GM21786 (cell line): ENCODE measurements around the gene OSBPL8.
A peak's percentile ranks its signal among the peaks of the same experiment; 100 is the strongest.

Experiments used
- ATAC-seq: cut with Tn5 transposase; IDR thresholded peaks from one replicate; pipeline ENCODE4 v1.9.1; 2021; ENCODE audit not compliant: unreplicated experiment

Gene OSBPL8

DNA sequence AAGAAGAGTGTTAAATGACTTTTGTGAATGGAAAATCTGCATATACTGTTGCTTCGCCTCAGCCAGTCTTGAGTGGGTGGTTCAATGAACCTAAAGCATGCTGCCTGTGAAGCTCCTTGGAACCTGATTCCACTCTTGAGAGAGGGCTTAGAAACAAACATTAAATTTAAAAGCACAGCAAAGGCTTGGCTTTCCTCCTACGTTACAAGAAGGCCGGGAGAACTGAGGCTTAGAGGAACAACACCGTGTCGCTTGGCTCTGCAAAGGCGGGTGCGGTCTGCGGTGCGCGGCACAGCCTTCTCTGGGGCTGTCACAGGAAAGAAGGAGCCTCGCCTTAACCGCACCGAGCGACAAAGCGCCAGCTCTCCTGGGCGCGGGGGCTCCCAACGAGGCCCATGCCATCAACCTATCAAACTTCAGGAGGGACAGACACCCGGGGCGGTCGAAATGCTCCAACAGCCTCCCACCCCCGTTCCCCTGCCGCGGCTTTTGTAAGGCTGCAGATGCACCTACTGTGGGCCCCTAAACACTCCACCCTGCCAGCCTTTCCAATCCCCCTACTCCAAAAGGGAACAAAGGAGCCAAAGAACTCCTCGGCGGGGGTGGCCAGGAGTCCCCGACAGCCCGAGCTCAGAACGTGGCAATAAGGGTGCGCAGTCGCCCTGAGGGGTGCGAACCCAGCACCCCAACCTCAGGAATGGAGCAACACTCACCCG lies 729 bp downstream of the OSBPL8 start:
- peak; percentile 37 for ATAC-seq

- ATAC-seq = no peak
These were observed 3.2 kb downstream of the OSBPL8 start for GRCh38 chr12:76556368-76556767.

DNA sequence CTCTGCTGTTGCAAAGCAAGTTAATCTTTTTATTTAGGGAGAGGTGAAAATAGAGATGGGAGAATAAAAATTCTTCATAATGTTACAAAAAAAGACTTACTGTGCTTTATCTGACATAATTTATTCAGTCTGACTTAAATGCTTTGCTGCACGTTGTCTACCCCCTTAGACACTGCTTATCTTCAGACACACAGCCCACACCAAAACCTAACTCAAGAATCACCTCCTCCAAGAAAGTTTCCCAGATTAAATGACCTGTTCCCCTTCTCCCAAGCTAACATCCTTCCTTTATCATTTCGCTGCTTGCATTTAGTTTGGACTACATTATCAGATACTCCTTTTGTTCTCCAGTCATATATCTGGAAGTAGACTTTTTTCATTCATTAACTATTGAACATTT lies 3.8 kb downstream of the OSBPL8 start:
- no peak for ATAC-seq

DNA sequence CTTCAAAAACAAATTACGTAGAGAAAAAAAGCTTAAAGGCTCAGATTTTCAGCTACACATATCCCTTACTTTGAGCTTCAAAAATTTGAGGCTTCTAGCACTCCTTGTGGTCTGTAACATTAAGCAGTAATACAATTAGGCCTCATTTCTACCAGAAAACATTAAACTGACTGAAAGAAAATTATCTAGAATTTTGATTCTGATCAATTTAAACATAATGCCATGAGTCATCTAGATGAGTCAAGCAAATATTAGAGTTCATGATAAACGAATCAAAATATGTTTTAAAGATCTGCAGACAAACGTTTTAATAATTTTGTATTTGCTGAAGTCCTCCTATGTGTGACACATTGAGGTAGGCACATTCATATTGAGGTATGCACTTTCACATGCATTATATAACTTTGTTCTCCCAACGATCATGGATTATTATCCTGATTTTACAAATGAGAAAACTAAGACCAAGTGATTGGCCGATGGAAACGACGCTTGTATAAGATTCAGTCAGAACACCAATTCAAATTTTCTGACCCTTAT lies 4.3 kb downstream of the OSBPL8 start:
- no peak for ATAC-seq

DNA sequence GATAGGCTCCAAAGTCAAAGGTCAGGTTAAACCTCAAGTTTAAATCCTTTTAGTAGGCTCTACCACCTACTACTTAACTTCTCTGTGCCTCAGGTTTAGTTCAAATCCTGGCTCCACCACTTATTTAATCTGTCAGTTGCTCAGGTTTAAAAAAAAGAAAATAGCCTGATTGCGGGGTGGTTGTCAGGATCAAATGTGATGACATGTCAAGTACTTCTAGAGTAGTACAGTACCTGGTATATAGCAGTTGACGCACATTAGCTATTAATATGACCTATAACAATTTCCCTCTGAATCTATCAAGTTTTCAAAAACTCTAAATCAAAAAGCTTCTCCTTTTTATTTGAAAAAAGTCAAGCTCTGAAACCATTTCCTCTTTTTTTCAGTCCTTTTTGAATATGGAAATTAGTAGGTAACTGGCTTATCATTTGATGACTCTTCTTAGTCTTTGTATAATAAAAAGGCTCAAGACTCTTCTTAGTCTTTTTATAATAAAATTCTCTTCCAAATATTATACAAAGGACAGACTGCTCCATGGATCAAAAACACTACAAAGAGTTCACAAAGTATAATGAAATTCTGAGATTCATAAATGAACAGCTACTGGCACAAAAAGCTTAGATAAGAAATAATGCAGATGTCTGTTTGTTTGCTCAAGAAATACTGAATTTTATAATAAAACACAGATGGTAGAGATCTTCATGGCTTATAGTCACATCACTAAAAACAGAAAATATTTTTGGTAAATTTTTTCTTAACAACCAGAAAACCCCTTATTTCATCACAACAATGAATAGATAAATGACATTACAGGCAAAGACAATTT lies 5.0 kb downstream of the OSBPL8 start:
- no peak for ATAC-seq

DNA sequence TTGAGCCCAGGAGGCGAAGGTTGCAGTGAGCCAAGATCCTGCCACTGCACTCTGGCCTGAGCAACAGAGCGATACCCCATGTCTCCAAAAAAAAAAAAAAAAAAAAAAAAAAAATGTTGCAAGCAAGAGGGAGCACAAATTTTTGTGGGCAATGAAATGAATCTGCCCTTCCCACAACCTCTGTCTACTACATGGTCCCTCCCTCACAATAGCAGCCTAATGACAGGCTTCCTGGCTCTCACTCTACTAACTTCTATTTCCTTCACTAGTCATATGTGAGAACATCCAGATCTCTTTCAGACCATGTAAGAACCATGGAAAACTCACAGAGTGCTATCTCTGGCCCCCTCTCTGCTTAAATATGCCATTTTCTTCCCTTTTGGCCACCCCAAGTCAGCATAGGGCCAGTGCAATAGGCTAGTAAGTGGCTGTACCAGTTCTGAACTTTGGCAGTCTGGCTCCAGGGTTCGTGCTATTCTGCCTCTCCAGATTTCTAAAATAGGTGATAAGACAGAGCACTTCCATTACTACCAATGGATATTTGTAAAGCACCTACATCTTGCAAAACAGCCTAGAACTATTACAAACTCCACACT lies 7.1 kb downstream of the OSBPL8 start:
- no peak for ATAC-seq

- peak; percentile 73 for ATAC-seq
These were observed 8.1 kb downstream of the OSBPL8 start for GRCh38 chr12:76551482-76551888.

GRCh38 chr12:76549131-76549530 lies 10.4 kb downstream of the OSBPL8 start:
- no peak for ATAC-seq

- ATAC-seq = no peak
These were observed 11.2 kb downstream of the OSBPL8 start for GRCh38 chr12:76548222-76548837.

GRCh38 chr12:76547526-76547925 lies 12.0 kb downstream of the OSBPL8 start:
- ATAC-seq = no peak

- no peak for ATAC-seq
These were observed 12.7 kb downstream of the OSBPL8 start for GRCh38 chr12:76546889-76547288.

DNA sequence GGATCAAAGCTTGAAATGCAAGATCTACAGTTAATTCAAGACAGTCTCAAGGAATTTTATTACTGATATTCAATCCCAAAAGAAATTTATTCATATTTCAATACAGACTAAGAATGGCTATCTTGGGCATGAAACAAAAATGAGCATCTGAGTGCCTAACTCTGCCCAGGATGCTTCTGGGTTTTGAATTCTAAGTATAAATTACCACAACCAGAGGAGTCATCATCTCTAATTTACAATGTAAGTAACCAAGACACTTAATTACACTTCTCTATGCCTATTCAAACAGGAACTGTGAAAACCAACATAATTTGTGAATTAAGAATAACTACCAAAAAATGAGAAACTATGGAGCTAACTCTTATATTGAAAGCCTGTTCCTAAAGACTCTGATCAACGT lies 14.1 kb downstream of the OSBPL8 start:
- no peak for ATAC-seq

GRCh38 chr12:76544601-76545261 lies 14.8 kb downstream of the OSBPL8 start:
- no peak for ATAC-seq

DNA sequence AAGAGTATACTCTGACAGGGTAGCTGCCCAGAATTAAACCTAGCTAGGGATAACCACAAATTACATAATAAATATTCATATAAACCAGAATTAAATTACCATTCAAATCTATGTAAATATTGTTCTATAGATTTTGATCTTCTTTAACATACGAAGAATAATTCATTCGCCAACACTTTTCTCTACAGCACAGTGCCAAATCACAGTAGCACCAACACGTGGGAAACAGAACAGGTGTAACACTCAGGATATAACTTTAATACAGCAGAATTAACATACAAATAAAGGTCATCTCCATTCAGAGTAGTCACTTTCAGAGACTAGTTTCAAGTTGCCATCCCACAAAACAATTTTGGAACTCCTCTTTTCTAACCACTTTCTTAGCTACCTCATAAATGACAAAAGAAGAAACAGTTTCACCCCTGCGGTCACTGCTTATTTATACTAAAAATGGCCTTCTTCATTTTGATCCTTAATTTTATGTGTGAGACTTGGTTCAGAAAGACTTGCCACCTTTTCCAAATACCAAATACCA lies 15.7 kb downstream of the OSBPL8 start:
- ATAC-seq = no peak

GRCh38 chr12:76542908-76543307 lies 16.7 kb downstream of the OSBPL8 start:
- no peak for ATAC-seq

DNA sequence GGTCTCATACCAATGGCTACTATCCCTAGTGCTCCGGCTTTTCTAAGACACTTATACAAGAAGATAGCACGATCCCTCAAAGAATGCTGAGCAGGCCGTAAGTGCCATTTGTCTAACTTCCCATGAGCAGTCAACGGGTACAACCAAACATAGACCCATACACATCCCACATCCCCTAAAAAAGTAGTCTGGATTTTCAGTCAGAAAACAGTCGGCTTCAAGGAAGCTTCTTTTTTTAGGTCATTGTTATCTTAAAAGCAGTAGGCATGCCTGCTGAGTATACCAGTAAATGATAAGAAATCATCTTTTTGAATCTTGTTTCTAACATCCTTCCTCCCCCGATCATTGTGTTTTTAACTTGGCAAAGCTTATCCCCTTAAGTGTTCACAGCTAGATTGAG lies 19.8 kb downstream of the OSBPL8 start:
- no peak for ATAC-seq

- no peak for ATAC-seq
These were observed 21.6 kb downstream of the OSBPL8 start for GRCh38 chr12:76537923-76538322.

- ATAC-seq = no peak
These were observed 23.0 kb downstream of the OSBPL8 start for GRCh38 chr12:76536546-76536945.

GRCh38 chr12:76535170-76535569 lies 24.4 kb downstream of the OSBPL8 start:
- no peak for ATAC-seq

- no peak for ATAC-seq
These were observed 26.2 kb downstream of the OSBPL8 start for GRCh38 chr12:76533331-76533730.

DNA sequence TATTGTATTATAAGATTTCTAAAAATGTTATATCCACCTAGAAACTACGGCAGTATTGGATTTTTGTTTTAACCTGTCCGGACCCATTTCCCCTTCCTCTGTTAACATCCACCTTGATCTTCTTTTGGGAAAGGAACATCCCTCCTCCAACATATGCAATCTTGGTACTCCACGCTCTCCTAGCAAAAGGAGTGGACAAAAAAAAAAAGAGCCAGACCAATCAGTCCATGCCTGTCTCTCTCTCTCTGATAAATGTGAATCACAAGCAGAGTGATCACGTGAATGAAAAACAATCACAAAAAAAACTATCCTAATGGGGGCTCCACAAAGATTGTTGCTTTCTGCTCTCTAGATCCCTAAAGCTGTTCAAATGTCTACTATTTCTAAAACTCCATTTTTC lies 27.1 kb downstream of the OSBPL8 start:
- ATAC-seq = no peak
